ENCODE measurements around the gene DUOX2. TPM values are rescaled to one million over a fixed set of nuclear protein-coding genes. Genes with fewer than 3 reads are reported as not detected.
"Not testable (repeated sequence)": the region's sequence is repeated elsewhere in the genome, so short reads cannot be mapped to it uniquely, and the experiment has no call there.

DUOX2 gene
- total and polyA plus RNA-seq, 4 donors: 1.0 to 3.8 (median 2.1) TPM

- 18 to 37% methylated on average over 10 of the region's 10 CpGs for WGBS, 2 donors
- H3K4me3 ChIP-seq: no peak overlapping the region
Observed at GRCh38 chr15:45136378-45136764, 22.4 kb upstream of the DUOX2 start.

GRCh38 chr15:45135705-45136377, 21.9 kb upstream of the DUOX2 start:
- H3K27ac ChIP-seq (ENCODE audit: low read depth in 1 of 2, low read length in 1 of 2); H3K9me3 ChIP-seq (ENCODE audit: control insufficient read depth in 4 of 4, insufficient read depth in 3 of 4, low read length in 3 of 4); H3K9ac ChIP-seq (ENCODE audit: insufficient read depth in 1 of 2, low read length in 2 of 2); ATAC-seq (ENCODE audit: insufficient read depth, low FRiP score); H3K36me3 ChIP-seq (ENCODE audit: control insufficient read depth in 4 of 4, insufficient read depth in 4 of 4, low read length in 4 of 4); H3K4me3 ChIP-seq; DNase-seq: not testable (repeated sequence)
- Histone ChIP-seq H3K27me3 (ENCODE audit: control insufficient read depth in 3 of 3, insufficient read depth in 3 of 3, low read length in 2 of 3) (peaks cover 0 to 37% (median 33%) of the 10 kb centered on the region in 3 donors), H3K4me1 (ENCODE audit: control insufficient read depth in 5 of 5, insufficient read depth in 5 of 5, low read length in 5 of 5) (peaks cover 0 to 12% (median 0%) of the 10 kb centered on the region in 5 donors)
- 18 to 31% methylated on average over 9 to 11 of the region's 37 CpGs for WGBS, 2 donors

More at GRCh38 chr15:45136378-45136764, 22.4 kb upstream of the DUOX2 start:
- H3K36me3 ChIP-seq (ENCODE audit: control insufficient read depth in 4 of 4, insufficient read depth in 4 of 4, low read length in 4 of 4): peaks cover 0 to 2% (median 0%) of the 10 kb centered on the region in 4 donors
- no peak overlapping the region for H3K9ac ChIP-seq (ENCODE audit: insufficient read depth in 1 of 2, low read length in 2 of 2)
- no peak overlapping the region for H3K27ac ChIP-seq (ENCODE audit: low read depth in 1 of 2, low read length in 1 of 2)
- peaks cover 0 to 12% (median 0%) of the 10 kb centered on the region in 5 donors for H3K4me1 ChIP-seq (ENCODE audit: control insufficient read depth in 5 of 5, insufficient read depth in 5 of 5, low read length in 5 of 5)
- peaks cover 0 to 34% (median 33%) of the 10 kb centered on the region in 3 donors for H3K27me3 ChIP-seq (ENCODE audit: control insufficient read depth in 3 of 3, insufficient read depth in 3 of 3, low read length in 2 of 3)
- DNase-seq: no peak
- TF ChIP-seq CTCF (IDR thresholded peaks at IDR 0.05; ENCODE audit: control extremely low read depth, extremely low read depth): no peak
- peaks cover 0 to 4% (median 0%) of the 10 kb centered on the region in 4 donors for H3K9me3 ChIP-seq (ENCODE audit: control insufficient read depth in 4 of 4, insufficient read depth in 3 of 4, low read length in 3 of 4)
- no peak for ATAC-seq (ENCODE audit: insufficient read depth, low FRiP score)

- no peak for ATAC-seq (ENCODE audit: insufficient read depth, low FRiP score)
- Histone ChIP-seq H3K9me3 (ENCODE audit: control insufficient read depth in 4 of 4, insufficient read depth in 3 of 4, low read length in 3 of 4) (peaks cover 0 to 4% (median 0%) of the 10 kb centered on the region in 4 donors), H3K4me3 (no peak overlapping the region), H3K4me1 (ENCODE audit: control insufficient read depth in 5 of 5, insufficient read depth in 5 of 5, low read length in 5 of 5) (peaks cover 0 to 12% (median 0%) of the 10 kb centered on the region in 5 donors), H3K27me3 (ENCODE audit: control insufficient read depth in 3 of 3, insufficient read depth in 3 of 3, low read length in 2 of 3) (peaks cover 0 to 46% (median 42%) of the 10 kb centered on the region in 3 donors), H3K9ac (ENCODE audit: insufficient read depth in 1 of 2, low read length in 2 of 2) (no peak overlapping the region), H3K36me3 (ENCODE audit: control insufficient read depth in 4 of 4, insufficient read depth in 4 of 4, low read length in 4 of 4) (no peaks in the 10 kb centered on the region), H3K27ac (ENCODE audit: low read depth in 1 of 2, low read length in 1 of 2) (no peak overlapping the region)
- TF ChIP-seq CTCF (IDR thresholded peaks at IDR 0.05; ENCODE audit: control extremely low read depth, extremely low read depth): no peak
- WGBS, 2 donors: 7 to 15% methylated on average over 48 to 57 of the region's 57 CpGs
- DNase-seq: no peak
Observed at GRCh38 chr15:45134682-45135604, 21.0 kb upstream of the DUOX2 start.

- ATAC-seq (ENCODE audit: insufficient read depth, low FRiP score) (no peak), DNase-seq (no peak)
- 90 to 93% methylated on average over 7 of the region's 7 CpGs for WGBS, 2 donors
- peaks cover 0 to 18% (median 0%) of the 10 kb centered on the region in 5 donors for H3K4me1 ChIP-seq (ENCODE audit: control insufficient read depth in 5 of 5, insufficient read depth in 5 of 5, low read length in 5 of 5)
- peak overlapping the region in 1 of 2 donors; percentile 9 for H3K27ac ChIP-seq (ENCODE audit: low read depth in 1 of 2, low read length in 1 of 2)
- peaks cover 0 to 4% (median 0%) of the 10 kb centered on the region in 4 donors for H3K9me3 ChIP-seq (ENCODE audit: control insufficient read depth in 4 of 4, insufficient read depth in 3 of 4, low read length in 3 of 4)
- peaks cover 0 to 50% (median 47%) of the 10 kb centered on the region in 3 donors for H3K27me3 ChIP-seq (ENCODE audit: control insufficient read depth in 3 of 3, insufficient read depth in 3 of 3, low read length in 2 of 3)
- H3K4me3 ChIP-seq: no peak overlapping the region
- H3K36me3 ChIP-seq (ENCODE audit: control insufficient read depth in 4 of 4, insufficient read depth in 4 of 4, low read length in 4 of 4): no peaks in the 10 kb centered on the region
- TF ChIP-seq CTCF (IDR thresholded peaks at IDR 0.05; ENCODE audit: control extremely low read depth, extremely low read depth): no peak
- H3K9ac ChIP-seq (ENCODE audit: insufficient read depth in 1 of 2, low read length in 2 of 2): no peak overlapping the region
Observed at GRCh38 chr15:45134046-45134445, 20.1 kb upstream of the DUOX2 start.
